Measurements from ENCODE around the gene MTUS2.

GRCh38 chr13:29175250-29175873 is 355.2 kb downstream of the MTUS2 start:
- TF ChIP-seq CTCF (IDR thresholded peaks at IDR 0.05; ENCODE audit: low read depth, low read length, poor library complexity, severe bottlenecking), result no peak
- no peak for TF ChIP-seq EZH2phosphoT487 (IDR thresholded peaks at IDR 0.05; ENCODE audit: borderline replicate concordance, low read length)

All from DOHH2 (cell line).